GM03348 (cell line): ENCODE results near the gene PNMA8C.
A peak's percentile ranks its signal among the peaks of the same experiment; 100 is the strongest.
"Not testable (repeated sequence)": the region's sequence is repeated elsewhere in the genome, so short reads cannot be mapped to it uniquely, and the experiment has no call there.

Experiments used
- DNase-seq: peaks from one replicate; pipeline ENCODE4 v3.0.0; 2012; ENCODE audit warnings: low spot score

PNMA8C gene

GRCh38 chr19:46411088-46411924 is 17.4 kb downstream of the PNMA8C start:
- DNase-seq, result no peak

DNA sequence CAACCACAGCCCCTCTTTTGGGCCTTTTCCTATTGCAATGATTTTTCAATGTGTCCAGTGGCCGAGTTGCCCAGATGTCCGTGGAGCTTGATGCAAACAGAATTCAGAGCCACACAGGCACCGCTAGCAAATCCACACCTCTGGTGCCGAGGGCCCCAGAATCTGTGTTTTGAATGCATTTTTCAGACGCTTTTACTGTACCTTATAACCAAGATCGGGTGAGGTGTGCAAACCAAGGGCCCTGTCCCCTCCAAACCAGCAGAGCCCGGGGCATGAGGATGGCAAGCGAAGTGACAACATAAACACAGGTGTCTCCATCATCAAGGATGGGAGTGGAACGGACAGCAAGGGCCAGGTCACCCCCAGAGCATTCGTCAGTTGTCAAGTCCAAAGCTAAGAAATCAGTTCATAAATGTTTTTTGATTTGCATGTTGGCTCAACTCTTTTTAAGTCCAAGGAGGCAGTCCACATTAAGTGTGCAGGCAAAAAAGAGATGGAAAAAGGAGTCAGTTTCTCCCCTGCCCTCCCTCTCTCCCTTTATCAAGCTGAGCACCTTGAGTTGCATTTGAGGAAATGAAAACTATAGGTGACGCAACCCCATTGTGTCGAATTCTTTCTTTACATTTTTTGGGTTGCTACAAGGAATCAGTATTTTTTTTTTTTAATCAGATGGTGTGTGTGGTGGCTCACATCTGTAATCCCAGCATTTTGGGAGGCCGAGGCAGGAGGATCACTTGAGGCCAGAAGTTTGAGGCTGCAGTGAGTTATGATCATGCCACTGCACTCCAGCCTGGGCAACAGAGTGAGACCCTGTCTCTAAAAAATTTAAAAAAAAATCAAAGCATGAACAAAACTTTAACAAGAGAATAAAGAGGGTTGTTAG is 18.3 kb downstream of the PNMA8C start:
- DNase-seq, result no peak

DNA sequence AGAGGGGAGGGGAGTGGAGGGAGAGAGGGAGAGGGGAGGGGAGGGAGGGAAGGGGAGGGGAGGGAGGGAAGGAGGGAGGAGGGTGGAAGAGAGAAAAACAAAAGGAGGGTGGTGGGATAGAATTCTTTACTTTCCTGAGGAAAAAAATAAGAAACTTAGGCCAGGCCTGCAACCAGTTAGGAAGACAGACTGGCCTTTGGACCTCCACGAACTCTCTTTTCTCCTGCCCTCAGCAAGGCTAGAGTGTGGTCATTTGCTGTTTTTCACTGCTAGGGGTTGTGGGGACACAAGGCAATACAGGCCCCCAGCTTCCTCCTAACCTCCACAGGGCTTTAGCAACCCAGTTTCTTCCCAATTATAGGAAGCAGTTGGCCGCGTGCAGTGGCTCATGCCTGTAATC is 19.5 kb downstream of the PNMA8C start:
- no peak for DNase-seq

- DNase-seq, result peak; percentile 48
Observed at GRCh38 chr19:46408664-46409039, 20.1 kb downstream of the PNMA8C start.

- no peak for DNase-seq
Observed at GRCh38 chr19:46407856-46408663, 20.7 kb downstream of the PNMA8C start.

DNA sequence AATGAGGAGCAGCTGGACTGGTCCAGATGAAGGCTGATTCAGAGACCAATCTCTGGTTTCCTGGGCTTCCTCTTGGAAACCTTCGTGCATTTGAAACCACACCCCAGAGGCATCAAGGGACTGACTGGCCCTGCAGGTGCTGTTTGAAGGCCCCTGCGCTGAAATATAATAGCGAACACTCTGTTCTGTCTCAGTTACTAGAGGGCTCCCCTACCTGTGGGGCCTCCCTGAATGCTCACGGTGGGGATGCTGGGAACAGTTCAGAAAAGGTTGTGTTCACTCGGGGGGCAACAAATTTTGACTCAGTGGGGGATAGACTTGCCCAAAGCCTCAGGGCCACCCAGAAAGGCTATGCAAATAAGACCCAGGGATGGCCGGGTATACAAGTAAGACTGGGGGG is 21.8 kb downstream of the PNMA8C start:
- no peak for DNase-seq

GRCh38 chr19:46404753-46405468 is 23.8 kb downstream of the PNMA8C start:
- DNase-seq, result no peak

DNA sequence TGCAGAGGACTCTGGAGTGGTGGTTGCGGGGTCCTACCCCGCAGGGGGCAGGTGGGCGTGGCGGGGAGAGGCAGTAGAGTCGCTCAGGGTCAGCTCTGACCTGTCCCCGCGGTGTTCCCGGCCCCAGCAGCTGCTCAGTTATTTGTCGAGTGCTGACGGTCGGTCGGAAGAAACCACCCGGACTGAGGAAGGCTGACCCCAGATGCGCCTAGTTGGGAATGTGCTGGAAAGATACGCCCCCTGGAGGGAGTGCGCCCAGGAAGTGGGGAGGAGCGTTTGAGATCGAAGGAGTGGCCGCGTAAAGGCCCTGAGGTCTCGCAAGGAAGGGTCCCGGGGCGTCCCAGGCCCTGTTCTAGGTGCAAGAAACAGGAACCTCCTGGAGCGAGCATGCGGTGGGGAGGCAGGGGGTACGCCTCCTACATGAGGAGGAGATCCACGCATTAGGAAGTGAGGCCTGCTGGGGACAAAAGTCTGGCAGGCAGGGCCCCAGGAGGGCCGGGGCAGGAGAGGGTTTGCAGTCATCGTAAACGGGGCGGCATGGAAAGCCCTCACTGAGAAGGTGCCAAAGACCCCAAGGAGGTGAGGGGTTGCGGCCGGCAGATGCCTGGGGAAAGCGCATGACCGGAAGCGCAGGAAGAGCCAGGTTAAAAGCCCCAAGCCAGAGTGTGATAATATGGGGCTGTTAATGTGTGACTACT is 24.5 kb downstream of the PNMA8C start:
- DNase-seq, result peak; percentile 74

DNA sequence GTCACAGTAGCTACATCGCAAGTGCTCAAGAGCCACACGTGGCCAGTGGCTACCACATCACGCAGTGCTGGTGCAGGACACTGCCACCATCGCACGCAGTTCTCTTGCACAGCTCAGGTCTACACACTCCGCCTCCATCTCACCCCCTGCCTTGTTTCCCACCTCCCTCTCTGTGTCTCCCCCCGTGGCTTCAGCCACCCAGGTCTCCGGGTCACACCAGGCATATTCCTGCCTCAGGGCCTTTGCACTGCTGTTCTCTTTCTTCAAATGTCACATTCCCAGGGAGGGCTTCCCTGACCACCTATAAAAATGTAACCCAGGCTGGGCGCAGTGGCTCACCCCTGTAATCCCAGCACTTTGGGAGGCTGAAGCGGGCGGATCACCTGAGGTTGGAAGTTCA is 26.0 kb downstream of the PNMA8C start:
- DNase-seq, result no peak

DNA sequence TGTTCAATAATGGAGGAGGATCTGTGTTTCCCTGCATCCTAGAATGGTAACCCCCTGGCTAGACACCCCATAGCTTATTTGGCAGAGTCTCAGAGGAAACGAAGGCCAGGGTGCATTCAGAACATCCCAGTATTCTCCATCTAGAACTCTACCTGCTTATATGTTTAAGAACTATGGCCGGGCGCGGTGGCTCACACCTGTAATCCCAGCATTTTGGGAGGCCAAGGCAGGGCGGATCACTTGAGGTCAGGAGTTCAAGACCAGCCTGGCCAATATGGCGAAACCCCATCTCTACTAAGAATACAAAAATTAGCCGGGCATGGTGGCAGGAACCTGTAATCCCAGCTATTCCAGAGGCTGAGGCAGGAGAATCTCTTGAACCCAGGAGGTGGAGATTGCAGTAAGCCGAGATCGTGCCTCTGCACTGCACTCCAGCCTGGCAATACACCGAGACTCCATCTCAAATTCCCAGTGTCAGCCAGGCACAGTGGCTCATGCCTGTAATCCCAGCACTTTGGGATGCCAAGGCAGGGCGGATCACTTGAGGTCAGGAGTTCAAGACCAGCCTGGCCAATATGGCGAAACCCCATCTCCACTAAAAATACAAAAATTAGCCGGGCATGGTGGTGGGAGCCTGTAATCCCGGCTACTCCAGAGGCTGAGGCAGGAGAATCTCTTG is 30.8 kb downstream of the PNMA8C start:
- DNase-seq, result not testable (repeated sequence)

- DNase-seq, result no peak
Observed at GRCh38 chr19:46394402-46394797, 34.3 kb downstream of the PNMA8C start.

DNA sequence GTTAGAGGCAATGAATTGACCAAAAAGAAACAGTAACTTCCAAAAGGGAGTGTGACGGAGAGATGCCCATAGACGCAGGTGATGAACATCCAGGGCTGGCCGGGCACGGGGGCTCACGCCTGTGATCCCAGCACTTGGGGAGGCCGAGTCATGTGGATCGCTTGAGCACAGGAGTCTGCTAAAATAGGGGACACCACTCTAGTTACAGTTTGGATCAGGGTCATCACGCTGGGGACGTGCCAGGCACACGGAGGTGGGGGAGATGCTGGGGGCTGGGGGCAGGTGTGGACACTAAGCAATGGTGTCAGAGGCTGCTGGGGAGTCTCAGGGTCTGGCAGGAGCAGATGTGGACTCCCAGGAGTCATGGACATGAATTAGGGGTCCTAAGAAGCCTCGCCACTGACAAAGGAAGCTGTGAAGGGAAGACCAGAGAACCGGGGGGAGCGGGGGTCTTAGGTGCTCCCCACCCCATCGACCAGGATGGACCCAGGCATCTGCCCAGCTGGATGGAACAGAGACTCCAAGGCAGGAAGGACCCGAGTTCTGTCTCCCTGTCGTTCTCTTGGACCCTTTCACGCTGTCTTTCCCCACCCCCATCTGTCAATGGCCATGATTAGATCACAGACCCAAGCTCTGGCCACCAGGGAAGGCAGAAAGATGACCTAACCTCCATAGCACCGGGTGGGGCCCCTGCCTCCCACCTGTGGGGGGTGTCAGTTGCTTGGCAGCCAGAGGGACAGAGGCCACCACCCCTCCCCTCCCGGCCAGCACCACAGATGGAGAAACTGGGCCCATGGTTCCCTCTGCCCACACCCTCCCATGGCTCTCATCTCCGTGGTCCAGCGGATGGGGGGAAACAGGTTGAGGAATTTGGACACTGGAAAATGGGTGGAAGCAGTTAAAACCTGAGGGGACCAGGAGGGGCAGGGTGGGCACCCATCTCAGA is 35.0 kb downstream of the PNMA8C start:
- no peak for DNase-seq

- no peak for DNase-seq
Observed at GRCh38 chr19:46392837-46393236, 35.9 kb downstream of the PNMA8C start.

GRCh38 chr19:46392252-46392801 is 36.4 kb downstream of the PNMA8C start:
- DNase-seq, result peak; percentile 64

DNA sequence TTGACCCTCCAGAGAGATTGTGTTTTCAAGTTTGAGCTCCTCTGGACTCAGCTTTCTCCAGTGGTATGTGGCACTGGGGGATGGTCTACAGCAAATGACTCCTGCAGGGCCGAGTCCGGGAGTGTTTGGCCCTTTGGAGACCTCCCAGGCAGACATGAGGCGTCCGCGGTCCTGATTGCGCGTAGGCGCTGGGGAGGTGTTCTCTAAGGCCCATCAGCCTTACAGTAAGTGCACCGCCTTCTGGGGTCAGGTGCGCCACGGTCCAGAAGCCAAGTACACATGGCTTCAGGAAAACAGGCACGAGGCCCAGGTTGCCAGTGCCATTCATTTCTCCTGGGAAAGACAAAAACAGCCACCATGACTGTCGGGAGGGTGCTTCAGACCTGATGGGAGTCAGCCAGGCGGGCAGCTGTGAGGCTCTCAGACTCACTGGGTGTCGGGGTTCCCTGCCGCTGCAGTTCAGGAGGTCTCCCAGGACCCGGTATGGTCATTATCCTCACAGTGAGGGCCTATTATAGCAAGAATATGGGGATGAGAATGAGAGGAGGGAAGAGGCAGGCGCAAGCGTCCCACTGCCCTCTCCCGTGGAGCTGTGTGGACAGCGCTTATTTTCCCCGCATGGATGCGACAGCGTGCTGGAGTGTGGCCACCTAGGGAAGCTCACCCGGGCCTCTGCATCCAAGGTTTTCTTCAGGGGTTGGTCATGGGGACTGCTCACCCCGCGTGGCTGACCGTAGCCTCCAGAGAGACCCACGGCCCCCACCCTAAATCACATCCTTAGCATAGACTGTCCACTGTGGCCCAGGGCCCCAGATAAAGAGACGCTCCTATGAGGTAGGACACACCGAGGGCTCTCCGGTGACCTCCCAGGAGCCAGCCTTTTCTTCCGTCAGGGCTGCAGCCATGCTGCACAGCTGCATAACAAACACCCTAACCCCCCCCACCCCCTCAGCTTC is 37.2 kb downstream of the PNMA8C start:
- DNase-seq, result no peak

DNA sequence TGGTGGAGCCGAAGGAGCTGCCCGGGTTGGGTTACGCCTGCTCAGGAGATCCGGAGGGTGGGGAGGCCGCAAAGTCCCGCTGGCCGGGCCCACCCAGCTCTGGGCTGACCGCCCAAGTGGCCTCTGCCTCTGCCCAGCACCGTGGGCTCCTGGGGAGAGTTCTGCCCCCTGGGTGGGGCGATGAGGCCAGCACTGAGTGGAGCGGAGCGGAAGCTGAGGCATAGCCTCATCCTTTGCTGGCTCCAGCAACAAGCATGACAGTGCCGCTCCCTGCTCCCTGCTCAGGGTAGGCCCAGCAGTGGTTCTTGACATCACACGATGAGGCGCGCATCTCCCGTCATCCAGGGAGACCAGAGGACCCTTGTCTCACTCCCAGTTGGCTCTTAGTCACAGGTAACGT is 37.9 kb downstream of the PNMA8C start:
- peak; percentile 44 for DNase-seq

GRCh38 chr19:46390121-46390858 is 38.4 kb downstream of the PNMA8C start:
- no peak for DNase-seq
